Astrocyte (in vitro differentiated cells and primary cell): ENCODE data around the gene ATXN7L1.

ENCODE experiments used
- EZH2 ChIP-seq: IDR thresholded peaks from 2 replicates; pipeline ENCODE4 v1.6.1; 2012; ENCODE audit warnings: mild to moderate bottlenecking, low read length, inconsistent platforms; ENCODE audit not compliant: insufficient read depth
- TF ChIP-seq, protein P1 (sequence below): IDR thresholded peaks from 2 replicates; pipeline ENCODE4 v1.5.1; 2011; ENCODE audit warnings: low read depth, mild to moderate bottlenecking, inconsistent platforms, low read length, moderate library complexity; ENCODE audit not compliant: insufficient read depth

DNA sequence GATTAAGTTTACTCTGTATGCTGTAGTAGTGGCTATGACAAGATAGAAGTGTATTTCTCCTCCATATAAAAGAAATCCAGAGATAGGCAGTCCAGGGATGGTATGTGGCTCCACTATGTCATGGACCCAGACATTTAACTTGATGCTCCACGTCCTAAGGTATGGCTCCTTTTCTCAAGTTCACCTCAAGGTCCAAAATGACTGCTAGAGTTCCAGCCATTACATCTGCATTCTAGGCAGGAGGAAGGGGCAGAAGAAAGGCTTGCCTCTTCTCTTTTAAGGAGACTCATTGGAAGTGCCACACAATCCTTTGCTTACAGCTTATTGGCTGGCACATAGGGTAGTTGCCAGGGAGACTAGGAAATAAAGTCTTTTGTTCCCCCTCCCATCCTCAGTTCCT lies 27.7 kb upstream of the ATXN7L1 start:
- TF ChIP-seq, protein P1, sequence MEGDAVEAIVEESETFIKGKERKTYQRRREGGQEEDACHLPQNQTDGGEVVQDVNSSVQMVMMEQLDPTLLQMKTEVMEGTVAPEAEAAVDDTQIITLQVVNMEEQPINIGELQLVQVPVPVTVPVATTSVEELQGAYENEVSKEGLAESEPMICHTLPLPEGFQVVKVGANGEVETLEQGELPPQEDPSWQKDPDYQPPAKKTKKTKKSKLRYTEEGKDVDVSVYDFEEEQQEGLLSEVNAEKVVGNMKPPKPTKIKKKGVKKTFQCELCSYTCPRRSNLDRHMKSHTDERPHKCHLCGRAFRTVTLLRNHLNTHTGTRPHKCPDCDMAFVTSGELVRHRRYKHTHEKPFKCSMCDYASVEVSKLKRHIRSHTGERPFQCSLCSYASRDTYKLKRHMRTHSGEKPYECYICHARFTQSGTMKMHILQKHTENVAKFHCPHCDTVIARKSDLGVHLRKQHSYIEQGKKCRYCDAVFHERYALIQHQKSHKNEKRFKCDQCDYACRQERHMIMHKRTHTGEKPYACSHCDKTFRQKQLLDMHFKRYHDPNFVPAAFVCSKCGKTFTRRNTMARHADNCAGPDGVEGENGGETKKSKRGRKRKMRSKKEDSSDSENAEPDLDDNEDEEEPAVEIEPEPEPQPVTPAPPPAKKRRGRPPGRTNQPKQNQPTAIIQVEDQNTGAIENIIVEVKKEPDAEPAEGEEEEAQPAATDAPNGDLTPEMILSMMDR = no peak
- no peak for TF ChIP-seq EZH2
